ENCODE data around the gene NAXD.
A peak's percentile ranks its signal among the peaks of the same experiment; 100 is the strongest.
"Not testable (repeated sequence)": the region's sequence is repeated elsewhere in the genome, so short reads cannot be mapped to it uniquely, and the experiment has no call there.

Gene NAXD

GRCh38 chr13:110597041-110597689, 18.2 kb upstream of the NAXD start:
- no peak for DNase-seq

- no peak for DNase-seq
Measured at GRCh38 chr13:110600261-110600819, 15.0 kb upstream of the NAXD start.

- no peak for DNase-seq
Measured at GRCh38 chr13:110600980-110601379, 14.4 kb upstream of the NAXD start.

GRCh38 chr13:110605132-110605531, 10.2 kb upstream of the NAXD start:
- DNase-seq: no peak

GRCh38 chr13:110606281-110606680, 9.1 kb upstream of the NAXD start:
- DNase-seq: not testable (repeated sequence)

- no peak for DNase-seq
Measured at GRCh38 chr13:110607675-110608224, 7.6 kb upstream of the NAXD start.

GRCh38 chr13:110610955-110611595, 4.3 kb upstream of the NAXD start:
- DNase-seq: no peak

GRCh38 chr13:110615005-110615321, 382 bp upstream of the NAXD start:
- no peak for DNase-seq

- DNase-seq: peak; percentile 45
Measured at GRCh38 chr13:110616103-110617101, 1.1 kb downstream of the NAXD start.

GRCh38 chr13:110617321-110618072, 2.2 kb downstream of the NAXD start:
- peak; percentile 49 for DNase-seq

- no peak for DNase-seq
Measured at GRCh38 chr13:110618167-110618566, 2.8 kb downstream of the NAXD start.

GRCh38 chr13:110618780-110619179, 3.4 kb downstream of the NAXD start:
- no peak for DNase-seq

- DNase-seq: no peak
Measured at GRCh38 chr13:110620596-110620995, 5.3 kb downstream of the NAXD start.

- DNase-seq: no peak
Measured at GRCh38 chr13:110624766-110625756, 9.7 kb downstream of the NAXD start.

- no peak for DNase-seq
Measured at GRCh38 chr13:110625771-110626321, 10.5 kb downstream of the NAXD start.

GRCh38 chr13:110626521-110626920, 11.2 kb downstream of the NAXD start:
- no peak for DNase-seq

- no peak for DNase-seq
Measured at GRCh38 chr13:110627351-110627750, 12.0 kb downstream of the NAXD start.

- DNase-seq: no peak
Measured at GRCh38 chr13:110627761-110628476, 12.6 kb downstream of the NAXD start.

- DNase-seq: peak; percentile 11
Measured at GRCh38 chr13:110628477-110628793, 13.1 kb downstream of the NAXD start.

Data from fibroblast of upper back skin (primary cell).